GM21786 (cell line): ENCODE results near the gene LRP3.
"Not testable (repeated sequence)": the region's sequence is repeated elsewhere in the genome, so short reads cannot be mapped to it uniquely, and the experiment has no call there.

Experiments used
- ATAC-seq: cut with Tn5 transposase; IDR thresholded peaks from one replicate; pipeline ENCODE4 v1.9.1; 2021; ENCODE audit not compliant: unreplicated experiment

Gene LRP3

DNA sequence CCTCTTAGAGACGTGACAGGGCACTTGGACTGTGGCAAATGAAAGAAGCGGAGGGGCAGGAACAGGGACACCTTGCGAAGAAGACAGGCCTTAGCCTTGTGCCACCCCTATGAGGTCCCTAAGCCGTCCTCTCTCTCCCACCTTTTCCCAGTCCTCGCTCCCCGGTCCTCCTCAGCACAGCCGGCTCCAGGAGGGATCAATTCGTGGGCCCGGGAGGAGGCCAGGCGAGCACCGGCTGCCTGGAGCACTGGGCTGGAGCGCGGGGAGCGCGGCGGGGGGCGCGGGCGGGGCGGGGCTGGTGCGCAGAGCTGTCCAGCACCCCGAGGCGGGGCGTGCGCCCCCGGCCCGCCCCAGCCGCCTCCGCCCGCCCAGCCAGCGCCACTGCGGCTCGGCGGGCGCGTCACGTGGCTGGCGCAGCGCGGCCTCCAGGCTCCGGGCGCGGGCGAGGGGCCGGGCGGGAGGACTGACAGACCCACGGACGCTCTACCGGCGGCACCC lies at the start of gene LRP3:
LRP3 (plus strand) TSS at position 466 of the 498 bp plus-strand sequence. CDS start 456 bp downstream, outside the sequence.
- ATAC-seq: no peak

- ATAC-seq: no peak
These were observed 47.9 kb upstream of the LRP3 start for GRCh38 chr19:33146209-33146608.

DNA sequence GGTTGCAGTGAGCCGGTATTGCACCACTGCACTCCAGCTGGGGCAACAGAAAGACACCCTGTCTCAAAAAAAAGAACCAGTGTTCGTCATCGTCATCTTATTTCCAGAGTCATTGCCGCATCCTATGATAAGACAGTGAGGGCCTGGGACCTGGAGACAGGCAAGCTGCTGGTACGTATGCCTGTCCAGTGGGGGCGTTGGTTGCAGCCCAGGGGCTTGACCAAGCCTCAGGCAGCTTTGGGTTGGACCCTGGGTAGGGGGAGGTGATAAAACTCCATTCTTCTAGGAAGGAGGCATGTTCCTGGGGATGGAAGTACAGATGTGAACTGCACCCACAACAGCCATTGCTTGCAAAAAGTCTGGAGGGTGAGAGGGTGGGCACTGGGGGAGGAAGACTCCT lies 46.6 kb upstream of the LRP3 start:
- ATAC-seq: no peak

DNA sequence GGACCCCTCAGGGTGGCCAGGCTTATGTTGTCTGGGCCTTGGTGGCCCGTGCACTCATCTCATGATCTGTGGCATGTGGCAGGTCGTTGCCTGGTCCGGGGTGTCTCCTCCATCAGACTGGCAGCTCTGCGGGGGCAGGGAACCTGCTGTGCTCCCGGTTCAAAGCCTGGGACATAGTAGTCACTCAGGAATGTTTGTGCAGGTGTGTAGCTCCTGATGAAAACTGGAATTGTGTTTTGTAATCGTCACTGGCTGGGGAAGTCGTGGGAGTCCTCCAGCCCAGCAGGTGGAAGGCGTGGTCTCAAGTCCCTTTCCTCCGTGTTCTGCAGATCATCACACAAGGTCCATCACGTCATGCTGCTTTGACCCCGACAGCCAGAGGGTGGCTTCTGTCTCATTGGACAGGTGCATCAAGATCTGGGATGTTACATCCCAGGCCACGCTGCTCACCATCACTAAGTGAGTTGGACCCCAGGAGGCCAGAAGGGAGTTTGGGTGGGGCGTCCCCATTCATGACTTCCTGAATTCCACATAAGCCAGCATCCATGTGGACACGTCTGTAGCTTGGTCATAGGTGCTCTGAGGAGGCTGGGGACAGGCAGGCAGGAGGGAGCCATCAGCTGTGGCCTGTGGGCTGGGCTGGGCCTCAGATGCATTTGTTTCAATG lies 43.1 kb upstream of the LRP3 start:
- no peak for ATAC-seq

DNA sequence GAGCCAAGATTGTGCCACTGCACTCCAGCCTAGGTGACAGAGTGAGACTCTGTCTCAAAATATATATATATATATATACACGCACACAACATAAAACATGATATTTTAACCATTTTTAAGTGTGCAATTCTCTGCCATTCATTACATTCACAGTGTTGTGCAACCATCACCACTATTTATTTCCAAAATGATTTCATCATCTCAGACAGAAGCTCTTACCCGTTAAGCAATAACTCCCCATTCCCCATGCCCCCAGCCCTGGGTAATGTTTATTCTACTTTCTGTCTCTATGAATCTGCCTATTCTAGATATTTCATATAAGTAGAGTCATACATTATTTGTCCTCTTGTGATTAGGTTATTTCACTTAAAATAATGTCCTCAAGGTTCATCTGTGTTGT lies 42.0 kb upstream of the LRP3 start:
- ATAC-seq: no peak

- not testable (repeated sequence) for ATAC-seq
These were observed 41.5 kb upstream of the LRP3 start for GRCh38 chr19:33152625-33153024.

DNA sequence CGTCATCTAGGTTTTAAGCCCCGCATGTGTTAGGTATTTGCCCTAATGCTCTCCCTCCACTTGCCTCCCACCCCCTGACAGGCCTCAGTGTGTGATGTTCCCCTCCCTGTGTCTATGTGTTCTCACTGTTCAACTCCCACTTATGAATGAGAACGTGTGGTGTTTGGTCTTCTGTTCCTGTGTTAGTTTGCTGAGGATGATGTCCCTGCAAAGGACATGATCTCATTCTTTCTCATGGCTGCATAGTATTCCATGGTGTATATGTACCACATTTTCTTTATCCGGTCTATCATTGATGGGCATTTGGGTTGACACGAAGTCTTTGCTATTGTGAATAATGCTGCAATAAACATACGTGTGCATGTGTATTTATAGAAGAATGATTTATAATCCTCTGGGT lies 39.8 kb upstream of the LRP3 start:
- not testable (repeated sequence) for ATAC-seq

- ATAC-seq: no peak
These were observed 37.8 kb upstream of the LRP3 start for GRCh38 chr19:33156334-33156733.

GRCh38 chr19:33157906-33158305 lies 36.2 kb upstream of the LRP3 start:
- no peak for ATAC-seq

DNA sequence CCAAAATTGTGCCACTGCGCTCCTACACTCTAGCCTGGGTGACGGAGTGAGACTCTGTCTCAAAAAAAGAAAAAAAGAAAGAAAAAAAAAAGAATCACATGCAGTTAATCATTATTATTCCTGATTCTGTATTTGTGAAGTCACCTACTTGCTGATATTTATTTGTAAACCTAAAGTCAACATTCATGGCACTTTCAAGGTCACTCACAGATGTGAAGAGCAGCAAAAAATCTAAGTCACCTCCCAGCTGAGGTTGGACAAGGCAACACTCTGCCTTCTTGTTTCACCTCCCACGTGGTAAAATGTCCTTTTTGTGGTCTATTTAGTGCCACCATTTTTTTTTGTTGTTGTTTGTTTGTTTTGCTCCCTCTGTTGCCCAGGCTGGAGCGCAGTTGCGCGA lies 35.8 kb upstream of the LRP3 start:
- ATAC-seq: no peak

GRCh38 chr19:33159149-33159548 lies 35.0 kb upstream of the LRP3 start:
- no peak for ATAC-seq

GRCh38 chr19:33159893-33160292 lies 34.2 kb upstream of the LRP3 start:
- peak; percentile 6 for ATAC-seq

DNA sequence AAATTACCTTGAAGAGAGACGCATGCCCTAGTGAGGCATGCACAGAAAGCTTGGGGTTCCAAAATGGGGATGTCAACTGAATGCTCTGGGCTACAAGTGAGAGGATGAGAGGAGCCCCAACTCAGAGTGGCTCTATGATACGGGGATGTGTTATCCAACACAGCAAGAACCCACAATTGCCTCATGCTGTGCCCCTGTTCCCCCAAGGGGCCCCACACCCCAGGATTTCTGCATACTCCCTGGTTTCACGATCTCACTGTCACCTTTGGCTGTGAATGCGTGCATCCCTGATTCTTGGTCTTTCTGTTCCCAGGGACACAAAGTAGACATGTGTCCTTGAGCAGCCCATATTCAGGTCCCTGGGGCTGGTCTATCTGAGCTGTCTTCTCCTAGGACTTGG lies 32.9 kb upstream of the LRP3 start:
- no peak for ATAC-seq

DNA sequence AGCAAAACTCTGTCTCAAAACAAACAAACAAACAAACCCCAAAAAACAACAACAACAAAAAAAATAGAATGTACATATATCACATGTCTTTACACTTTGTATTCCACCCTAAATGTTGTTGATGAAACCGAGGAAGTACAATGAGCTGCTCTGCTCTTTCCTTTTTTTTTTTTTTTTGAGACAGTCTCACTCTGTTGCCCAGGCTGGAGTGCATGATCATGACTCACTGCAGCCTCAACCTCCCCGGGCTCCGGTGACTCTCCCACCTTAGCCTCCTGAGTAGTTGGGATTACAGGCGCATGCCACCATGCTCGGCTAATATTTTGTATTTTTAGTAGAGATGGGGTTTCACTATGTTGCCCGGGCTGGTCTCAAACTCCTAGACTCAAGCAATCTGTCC lies 30.6 kb upstream of the LRP3 start:
- ATAC-seq: no peak

DNA sequence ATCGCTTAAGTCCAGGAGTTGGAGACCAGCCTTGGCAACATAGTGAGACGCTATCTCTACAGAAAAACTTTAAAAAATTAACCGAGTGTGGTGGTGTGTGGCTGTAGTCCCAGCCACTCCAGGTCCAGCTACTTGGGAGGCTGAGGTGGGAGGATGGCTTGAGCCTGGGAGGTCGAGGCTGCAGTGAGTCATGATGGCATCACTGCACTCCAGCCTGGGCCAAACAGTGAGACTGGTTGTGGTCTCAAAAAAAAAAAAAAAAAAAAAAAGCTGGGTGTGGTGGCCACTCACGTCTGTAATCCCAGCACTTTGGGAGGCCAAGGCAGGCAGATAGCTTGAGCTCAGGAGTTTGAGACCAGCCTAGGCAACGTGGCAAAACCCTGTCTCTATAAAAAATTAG lies 28.1 kb upstream of the LRP3 start:
- not testable (repeated sequence) for ATAC-seq

DNA sequence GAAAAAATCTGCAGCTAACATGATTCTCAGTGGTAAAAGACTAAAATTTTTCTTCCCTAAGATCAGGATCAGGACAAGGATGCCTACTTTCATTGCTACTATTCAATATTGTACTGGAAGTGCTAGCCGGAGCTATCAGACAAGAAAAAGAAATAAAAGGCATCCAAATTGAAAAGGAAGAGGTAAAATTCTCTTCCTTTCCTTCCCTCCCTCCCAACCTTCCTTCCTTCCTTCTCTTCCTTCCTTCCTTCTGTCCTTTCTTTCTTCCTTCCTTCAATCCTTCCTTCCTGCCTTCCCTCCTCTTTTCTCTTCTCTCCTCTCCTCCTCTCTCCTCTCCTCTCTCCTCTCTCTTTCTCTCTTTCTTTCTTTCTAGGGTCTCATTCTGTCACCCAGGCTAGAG lies 26.7 kb upstream of the LRP3 start:
- ATAC-seq: no peak

DNA sequence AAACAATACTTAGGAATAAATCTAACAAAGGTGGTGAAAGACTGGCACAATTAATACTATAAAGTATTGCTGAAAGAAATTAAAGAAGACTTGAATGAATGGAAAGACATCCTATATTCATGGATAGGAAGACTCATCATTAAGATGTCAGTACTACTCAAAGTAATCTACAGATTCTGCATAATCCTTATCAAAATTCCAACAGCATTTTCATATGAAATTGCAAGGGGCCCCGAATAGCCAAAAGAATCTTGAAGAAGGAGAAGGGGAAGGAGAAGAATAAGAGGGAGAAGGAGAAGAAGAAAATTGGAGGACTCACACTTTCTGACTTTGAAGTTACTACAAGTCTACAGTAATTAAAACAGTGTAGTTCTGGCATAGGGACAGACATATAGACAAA lies 25.6 kb upstream of the LRP3 start:
- no peak for ATAC-seq

DNA sequence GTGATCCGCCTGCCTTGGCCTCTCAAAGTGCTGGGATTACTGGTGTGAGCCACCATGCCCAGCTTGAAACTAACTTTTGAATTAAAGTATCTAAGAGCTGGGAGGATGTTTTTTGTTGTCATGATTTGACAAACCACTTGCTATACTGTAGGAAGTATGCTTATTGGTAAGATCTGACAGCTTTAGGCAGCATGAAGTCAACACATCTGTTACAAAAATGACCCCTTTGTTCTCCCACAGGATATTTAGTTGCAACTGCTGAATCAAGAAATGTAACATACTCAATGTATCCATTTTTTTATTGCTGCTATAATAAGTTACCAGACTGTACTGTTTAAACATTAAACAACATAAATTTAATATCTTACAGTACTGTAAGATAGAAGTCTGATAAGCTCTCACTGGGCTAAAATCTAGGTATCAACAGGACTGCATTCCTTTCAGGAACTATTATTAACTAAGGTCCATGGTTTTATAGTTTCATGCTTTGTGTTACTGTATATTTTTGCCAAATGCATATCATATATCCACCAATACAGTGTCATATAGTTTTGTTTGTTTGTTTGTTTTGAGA lies 22.8 kb upstream of the LRP3 start:
- no peak for ATAC-seq

DNA sequence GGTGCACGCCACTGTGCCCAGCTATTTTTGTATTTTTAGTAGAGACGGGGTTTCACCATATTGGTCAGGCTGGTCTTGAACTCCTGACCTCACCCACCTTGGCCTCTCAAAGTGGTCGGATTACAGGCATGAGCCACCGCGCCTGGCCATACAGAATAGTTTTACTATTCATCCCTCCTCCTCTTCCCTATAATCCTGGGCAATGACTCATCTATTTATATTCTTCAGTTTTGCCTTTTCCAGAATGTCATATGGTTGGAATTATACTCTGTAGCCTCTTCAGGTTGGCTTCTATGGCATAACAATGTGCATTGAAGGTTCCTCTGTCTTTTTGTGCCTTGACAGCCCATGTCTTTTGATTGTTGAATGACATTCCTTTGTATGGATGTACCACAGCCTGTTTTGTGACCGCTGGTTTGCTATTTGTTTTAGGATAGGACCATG lies 22.2 kb upstream of the LRP3 start:
- ATAC-seq: no peak

GRCh38 chr19:33174186-33174585 lies 19.9 kb upstream of the LRP3 start:
- ATAC-seq: no peak

DNA sequence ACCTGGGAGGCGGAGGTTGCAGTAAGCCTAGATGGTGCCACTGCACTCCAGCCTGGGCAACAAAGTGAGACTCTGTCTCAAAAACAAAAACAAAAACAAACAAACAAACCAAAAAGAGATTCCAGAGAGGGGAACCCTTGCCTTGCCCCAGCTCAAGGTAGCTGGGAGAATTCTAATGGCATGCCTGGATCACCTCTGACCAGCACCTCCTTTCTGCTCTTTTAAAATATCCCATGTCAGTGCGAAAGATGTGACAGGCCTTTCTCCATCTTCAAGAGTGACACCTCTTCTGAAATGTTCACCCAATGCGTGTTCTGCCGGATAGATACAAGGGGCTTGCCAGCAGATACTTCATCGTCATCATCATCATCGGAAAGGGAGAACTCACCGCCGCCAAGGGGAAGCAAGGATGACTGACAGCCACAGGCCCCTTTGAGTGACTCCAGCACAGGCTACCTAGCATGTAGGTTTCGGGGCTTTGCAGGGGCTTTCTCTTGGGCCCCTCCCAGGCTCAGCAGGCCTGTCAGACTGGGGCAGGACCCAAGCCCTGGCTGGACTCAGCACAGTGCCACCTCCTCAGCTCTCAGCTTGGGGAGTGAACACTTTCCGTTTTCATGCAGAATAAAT lies 18.9 kb upstream of the LRP3 start:
- no peak for ATAC-seq
